Liver (tissue), 9 donors: ENCODE data around the gene TMED1. TPM values are rescaled to one million over a fixed set of nuclear protein-coding genes. Genes with fewer than 3 reads are reported as not detected.

Source experiments
- DNase-seq: peaks from one replicate; pipeline ENCODE4 v3.0.0-alpha.2; 2017; ENCODE audit warnings: low spot score
- H3K27ac ChIP-seq, 2 donors: one replicate each; pipeline ENCODE4 v1.7.0; 2013; ENCODE audit warnings: inconsistent platforms in 2 of 2, low read length in 2 of 2, control low read depth in 1 of 2, low read depth in 1 of 2, mild to moderate bottlenecking in 1 of 2
- H3K27me3 ChIP-seq, 4 donors: one replicate each; pipeline versions ENCODE4 v1.6.1 to v1.7.0; 2013; ENCODE audit warnings: low read length in 3 of 4, inconsistent platforms in 1 of 4, mild to moderate bottlenecking in 1 of 4, moderate library complexity in 1 of 4; ENCODE audit not compliant: control insufficient read depth in 4 of 4, insufficient read depth in 4 of 4
- H3K36me3 ChIP-seq, 4 donors: one replicate each; pipeline versions ENCODE4 v1.6.1 to v1.7.0; 2013; ENCODE audit warnings: low read length in 3 of 4, mild to moderate bottlenecking in 3 of 4, low read depth in 1 of 4, moderate library complexity in 1 of 4; ENCODE audit not compliant: control insufficient read depth in 4 of 4, insufficient read depth in 3 of 4
- H3K4me1 ChIP-seq, 4 donors: one replicate each; pipeline versions ENCODE4 v1.6.1 to v1.7.0; 2013; ENCODE audit warnings: low read length in 3 of 4, mild to moderate bottlenecking in 3 of 4, moderate library complexity in 1 of 4; ENCODE audit not compliant: control insufficient read depth in 4 of 4, insufficient read depth in 4 of 4
- H3K4me3 ChIP-seq, 3 donors: one replicate each; pipeline versions ENCODE4 v1.6.1 to v1.7.0; 2013; ENCODE audit warnings: low read length in 3 of 3, control low read depth in 1 of 3, low read depth in 1 of 3, mild to moderate bottlenecking in 1 of 3
- H3K9ac ChIP-seq, 2 donors: one replicate each; pipeline ENCODE4 v1.7.0; 2013; ENCODE audit warnings: low read length in 2 of 2, mild to moderate bottlenecking in 2 of 2, moderate library complexity in 2 of 2, control low read depth in 1 of 2, low read depth in 1 of 2
- H3K9me3 ChIP-seq, 4 donors: one replicate each; pipeline versions ENCODE4 v1.6.1 to v1.7.0; 2013; ENCODE audit warnings: low read length in 3 of 4; ENCODE audit not compliant: control insufficient read depth in 4 of 4
- FOXA1 ChIP-seq: IDR thresholded peaks from 2 replicates; pipeline ENCODE4 v1.6.1; 2016; ENCODE audit warnings: antibody characterized with exemption
- FOXA2 ChIP-seq: IDR thresholded peaks from 2 replicates; pipeline ENCODE4 v1.6.1; 2016; ENCODE audit warnings: antibody characterized with exemption
- GABPA ChIP-seq, 2 donors: IDR thresholded peaks in 1 of 2; conservative IDR thresholded peaks in 1 of 2; 2 replicates each; pipeline ENCODE4 v1.6.1; 2016; ENCODE audit warnings: antibody characterized with exemption in 2 of 2, mild to moderate bottlenecking in 1 of 2, moderate library complexity in 1 of 2
- JUND ChIP-seq, 2 donors: IDR thresholded peaks; 2 replicates each; pipeline ENCODE4 v1.6.1; 2016; ENCODE audit warnings: antibody characterized with exemption in 2 of 2
- RAD21 ChIP-seq, 2 donors: IDR thresholded peaks; 2 replicates each; pipeline ENCODE4 v1.6.1; 2016; ENCODE audit warnings: antibody characterized with exemption in 2 of 2, mild to moderate bottlenecking in 2 of 2
- RXRA ChIP-seq, 2 donors: IDR thresholded peaks; 2 replicates each; pipeline ENCODE4 v1.6.1; 2017 to 2018; ENCODE audit warnings: antibody characterized with exemption in 2 of 2, mild to moderate bottlenecking in 1 of 2
- SP1 ChIP-seq: IDR thresholded peaks from 2 replicates; pipeline ENCODE4 v1.6.1; 2018; ENCODE audit warnings: antibody characterized with exemption, mild to moderate bottlenecking
- TAF1 ChIP-seq: conservative IDR thresholded peaks from 2 replicates; pipeline ENCODE4 v1.6.1; 2016; ENCODE audit warnings: antibody characterized with exemption, mild to moderate bottlenecking
- YY1 ChIP-seq: IDR thresholded peaks from 2 replicates; pipeline ENCODE4 v1.6.1; 2016; ENCODE audit warnings: antibody characterized with exemption, mild to moderate bottlenecking
- WGBS: extraction: QIAGEN DNeasy Blood & Tissue Kit; methylation state at CpG from one replicate; pipeline ENCODE4 v1.1.7; 2013; 5-methylcytosine and 5-hydroxymethylcytosine counted together
- polyA plus RNA-seq, 2 donors: library from polyadenylated mRNA; stranded (reverse) in 1 of 2; unstranded in 1 of 2; fragments of 200-250 nt in 1 of 2; fragments of >200 nt in 1 of 2; fragmentation: Nextera tagmentation in 1 of 2; extraction: Ambion mirVana in 1 of 2; gene quantifications; one replicate each; pipeline versions ENCODE4 v1.2.1 to v1.2.3, GENCODE V29; 2013 to 2015
- total RNA-seq, 2 donors: library from RNA; depleted of rRNA; stranded (reverse); fragments of >200 nt; gene quantifications; one replicate each; pipeline ENCODE4 v1.2.3, GENCODE V29; 2014
- TF ChIP-seq, protein P1 (sequence below): IDR thresholded peaks from 2 replicates; pipeline ENCODE4 v1.6.1; 2016; ENCODE audit warnings: antibody characterized with exemption, mild to moderate bottlenecking
- TF ChIP-seq, protein P2 (sequence below): IDR thresholded peaks from 2 replicates; pipeline ENCODE4 v1.6.1; 2016; ENCODE audit warnings: antibody characterized with exemption
- TF ChIP-seq, protein P3 (sequence below): IDR thresholded peaks from 2 replicates; pipeline ENCODE4 v1.6.1; 2016; ENCODE audit warnings: antibody characterized with exemption
- TF ChIP-seq, protein P4 (sequence below): fragments of 150-350 bp; IDR thresholded peaks from 2 replicates; pipeline ENCODE4 v1.5.1; 2017; ENCODE audit warnings: improper control_type of control experiment, low read depth, low read length; ENCODE audit not compliant: missing input control
- donor health status: healthy.
- donor health status: healthy.
- donor health status: healthy.
- donor health status: healthy.
- donor health status: healthy.

The TMED1 gene
- total and polyA plus RNA-seq, 4 donors = 17.8 to 34.7 (median 26.6) TPM

DNA sequence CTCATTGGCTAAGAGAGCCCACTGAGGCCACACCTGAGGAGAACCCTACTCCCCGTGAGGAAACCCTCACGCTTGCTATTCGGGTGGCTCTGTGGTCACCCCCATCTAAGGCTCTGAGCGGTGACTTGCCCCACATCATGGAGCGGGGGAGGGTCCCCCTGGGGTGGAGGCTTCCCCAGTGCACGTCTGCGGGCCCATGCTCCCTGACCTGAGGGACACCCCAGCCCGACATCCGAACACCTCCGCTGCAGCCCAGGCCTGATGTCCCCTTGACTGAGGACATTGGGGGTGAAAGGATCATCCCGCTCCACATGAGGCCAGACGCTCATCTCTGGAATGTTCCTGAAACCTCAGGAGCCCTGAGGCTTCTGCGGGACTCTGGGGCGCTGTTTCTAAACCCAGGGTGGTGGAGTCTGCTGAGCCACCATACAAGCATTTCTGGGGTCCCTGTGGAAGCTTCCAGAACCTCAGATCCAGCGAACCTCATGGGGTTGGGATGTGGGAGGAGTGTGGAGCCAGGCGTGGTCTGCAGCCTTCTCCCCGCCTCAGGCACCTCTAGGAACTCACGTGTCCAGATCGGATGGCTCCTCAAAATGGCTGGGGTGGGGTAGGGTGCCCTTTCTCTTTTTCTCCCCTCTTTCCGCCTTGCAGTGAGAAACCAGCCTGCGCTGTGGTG is 19.9 kb downstream of the TMED1 start:
- no peak overlapping the region for H3K9ac ChIP-seq
- DNase-seq = no peak
- no peaks in the 10 kb centered on the region for H3K27me3 ChIP-seq
- peak overlapping the region; percentile 33 to 56 for H3K27ac ChIP-seq
- H3K36me3 ChIP-seq = peaks cover 6 to 40% (median 18%) of the 10 kb centered on the region in 4 donors
- TF ChIP-seq JUND (IDR thresholded peaks at IDR 0.05) = no peak
- H3K4me3 ChIP-seq = no peak overlapping the region
- peaks cover 0 to 4% (median 2%) of the 10 kb centered on the region in 4 donors for H3K4me1 ChIP-seq
- H3K9me3 ChIP-seq = no peaks in the 10 kb centered on the region
- 90% methylated on average over 21 of the region's 21 CpGs for WGBS

DNA sequence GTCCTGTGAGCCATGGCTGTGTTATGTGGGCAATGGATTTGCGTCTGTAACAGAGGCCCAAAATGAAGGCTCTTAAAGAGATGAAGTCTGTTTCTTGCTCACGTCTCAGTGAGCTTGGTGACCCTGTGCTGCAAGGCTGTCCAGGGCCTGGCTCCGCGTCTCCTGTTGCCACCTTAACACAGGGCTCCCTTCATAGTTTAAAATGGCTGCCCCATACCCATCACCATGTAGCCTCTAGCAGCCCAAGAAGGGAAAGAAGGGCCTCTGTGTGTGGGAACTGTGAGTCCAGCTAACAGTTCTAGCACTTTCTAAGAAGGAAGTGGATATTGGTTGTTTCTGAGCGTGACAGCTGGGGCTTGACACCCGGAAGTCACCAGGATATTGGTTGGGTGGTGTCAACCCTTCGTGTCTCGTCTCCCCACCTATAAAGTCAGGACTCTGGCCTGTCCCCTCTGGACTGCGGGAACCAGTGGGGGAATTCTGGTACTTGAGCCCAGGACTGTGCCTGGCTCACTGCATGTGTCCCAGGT is 20.9 kb downstream of the TMED1 start:
- no peak overlapping the region for H3K27ac ChIP-seq
- peaks cover 6 to 37% (median 9%) of the 10 kb centered on the region in 4 donors for H3K36me3 ChIP-seq
- peaks cover 0 to 4% (median 2%) of the 10 kb centered on the region in 4 donors for H3K4me1 ChIP-seq
- WGBS = 89% methylated on average over 9 of the region's 9 CpGs
- no peak for DNase-seq
- H3K27me3 ChIP-seq = no peaks in the 10 kb centered on the region
- H3K9me3 ChIP-seq = no peaks in the 10 kb centered on the region
- TF ChIP-seq RAD21 (IDR thresholded peaks at IDR 0.05) = no peak
- TF ChIP-seq RXRA (IDR thresholded peaks at IDR 0.05) = no peak
- no peak for TF ChIP-seq FOXA1
- H3K4me3 ChIP-seq = no peak overlapping the region
- H3K9ac ChIP-seq = no peak overlapping the region

DNA sequence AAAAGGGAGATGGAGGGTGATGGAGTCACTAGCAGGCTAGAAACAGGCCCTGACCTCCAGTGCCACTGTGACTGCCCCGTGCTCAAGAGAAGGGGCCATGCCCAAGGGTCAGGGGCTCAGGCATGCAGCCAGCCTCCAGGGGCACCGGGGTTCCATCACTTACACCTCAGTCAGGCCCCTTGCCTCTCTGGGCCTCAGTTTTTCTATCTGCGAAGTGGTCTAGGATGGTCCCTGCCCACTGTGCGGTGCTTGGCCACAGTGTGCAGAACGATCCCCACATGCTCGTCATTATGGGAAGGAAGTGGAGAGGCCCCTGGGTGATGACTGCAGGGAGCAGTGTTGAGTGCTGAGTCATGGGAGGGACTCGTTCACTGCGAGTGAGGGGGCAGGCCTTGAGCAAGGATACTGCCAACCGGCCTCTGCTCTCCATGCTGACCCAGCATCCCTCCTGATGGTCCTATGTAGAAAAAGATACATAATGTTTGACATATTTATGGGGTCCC is 23.1 kb downstream of the TMED1 start:
- Histone ChIP-seq H3K9ac (no peak overlapping the region), H3K4me3 (no peak overlapping the region), H3K36me3 (peaks cover 6 to 50% (median 12%) of the 10 kb centered on the region in 4 donors), H3K27ac (no peak overlapping the region), H3K4me1 (peaks cover 0 to 4% (median 2%) of the 10 kb centered on the region in 4 donors), H3K27me3 (no peaks in the 10 kb centered on the region), H3K9me3 (no peaks in the 10 kb centered on the region)
- TF ChIP-seq GABPA (IDR thresholded peaks at IDR 0.05 in 1 of 2, conservative IDR thresholded peaks at IDR 0.05 in 1 of 2) (no peak), YY1 (no peak), FOXA1 (no peak), TAF1 (no peak), FOXA2 (no peak), SP1 (no peak)
- TF ChIP-seq, protein P1, sequence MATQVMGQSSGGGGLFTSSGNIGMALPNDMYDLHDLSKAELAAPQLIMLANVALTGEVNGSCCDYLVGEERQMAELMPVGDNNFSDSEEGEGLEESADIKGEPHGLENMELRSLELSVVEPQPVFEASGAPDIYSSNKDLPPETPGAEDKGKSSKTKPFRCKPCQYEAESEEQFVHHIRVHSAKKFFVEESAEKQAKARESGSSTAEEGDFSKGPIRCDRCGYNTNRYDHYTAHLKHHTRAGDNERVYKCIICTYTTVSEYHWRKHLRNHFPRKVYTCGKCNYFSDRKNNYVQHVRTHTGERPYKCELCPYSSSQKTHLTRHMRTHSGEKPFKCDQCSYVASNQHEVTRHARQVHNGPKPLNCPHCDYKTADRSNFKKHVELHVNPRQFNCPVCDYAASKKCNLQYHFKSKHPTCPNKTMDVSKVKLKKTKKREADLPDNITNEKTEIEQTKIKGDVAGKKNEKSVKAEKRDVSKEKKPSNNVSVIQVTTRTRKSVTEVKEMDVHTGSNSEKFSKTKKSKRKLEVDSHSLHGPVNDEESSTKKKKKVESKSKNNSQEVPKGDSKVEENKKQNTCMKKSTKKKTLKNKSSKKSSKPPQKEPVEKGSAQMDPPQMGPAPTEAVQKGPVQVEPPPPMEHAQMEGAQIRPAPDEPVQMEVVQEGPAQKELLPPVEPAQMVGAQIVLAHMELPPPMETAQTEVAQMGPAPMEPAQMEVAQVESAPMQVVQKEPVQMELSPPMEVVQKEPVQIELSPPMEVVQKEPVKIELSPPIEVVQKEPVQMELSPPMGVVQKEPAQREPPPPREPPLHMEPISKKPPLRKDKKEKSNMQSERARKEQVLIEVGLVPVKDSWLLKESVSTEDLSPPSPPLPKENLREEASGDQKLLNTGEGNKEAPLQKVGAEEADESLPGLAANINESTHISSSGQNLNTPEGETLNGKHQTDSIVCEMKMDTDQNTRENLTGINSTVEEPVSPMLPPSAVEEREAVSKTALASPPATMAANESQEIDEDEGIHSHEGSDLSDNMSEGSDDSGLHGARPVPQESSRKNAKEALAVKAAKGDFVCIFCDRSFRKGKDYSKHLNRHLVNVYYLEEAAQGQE = no peak
- TF ChIP-seq, protein P2, sequence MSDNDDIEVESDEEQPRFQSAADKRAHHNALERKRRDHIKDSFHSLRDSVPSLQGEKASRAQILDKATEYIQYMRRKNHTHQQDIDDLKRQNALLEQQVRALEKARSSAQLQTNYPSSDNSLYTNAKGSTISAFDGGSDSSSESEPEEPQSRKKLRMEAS = no peak
- TF ChIP-seq, protein P3, sequence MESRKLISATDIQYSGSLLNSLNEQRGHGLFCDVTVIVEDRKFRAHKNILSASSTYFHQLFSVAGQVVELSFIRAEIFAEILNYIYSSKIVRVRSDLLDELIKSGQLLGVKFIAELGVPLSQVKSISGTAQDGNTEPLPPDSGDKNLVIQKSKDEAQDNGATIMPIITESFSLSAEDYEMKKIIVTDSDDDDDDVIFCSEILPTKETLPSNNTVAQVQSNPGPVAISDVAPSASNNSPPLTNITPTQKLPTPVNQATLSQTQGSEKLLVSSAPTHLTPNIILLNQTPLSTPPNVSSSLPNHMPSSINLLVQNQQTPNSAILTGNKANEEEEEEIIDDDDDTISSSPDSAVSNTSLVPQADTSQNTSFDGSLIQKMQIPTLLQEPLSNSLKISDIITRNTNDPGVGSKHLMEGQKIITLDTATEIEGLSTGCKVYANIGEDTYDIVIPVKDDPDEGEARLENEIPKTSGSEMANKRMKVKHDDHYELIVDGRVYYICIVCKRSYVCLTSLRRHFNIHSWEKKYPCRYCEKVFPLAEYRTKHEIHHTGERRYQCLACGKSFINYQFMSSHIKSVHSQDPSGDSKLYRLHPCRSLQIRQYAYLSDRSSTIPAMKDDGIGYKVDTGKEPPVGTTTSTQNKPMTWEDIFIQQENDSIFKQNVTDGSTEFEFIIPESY = no peak
- TF ChIP-seq, protein P4, sequence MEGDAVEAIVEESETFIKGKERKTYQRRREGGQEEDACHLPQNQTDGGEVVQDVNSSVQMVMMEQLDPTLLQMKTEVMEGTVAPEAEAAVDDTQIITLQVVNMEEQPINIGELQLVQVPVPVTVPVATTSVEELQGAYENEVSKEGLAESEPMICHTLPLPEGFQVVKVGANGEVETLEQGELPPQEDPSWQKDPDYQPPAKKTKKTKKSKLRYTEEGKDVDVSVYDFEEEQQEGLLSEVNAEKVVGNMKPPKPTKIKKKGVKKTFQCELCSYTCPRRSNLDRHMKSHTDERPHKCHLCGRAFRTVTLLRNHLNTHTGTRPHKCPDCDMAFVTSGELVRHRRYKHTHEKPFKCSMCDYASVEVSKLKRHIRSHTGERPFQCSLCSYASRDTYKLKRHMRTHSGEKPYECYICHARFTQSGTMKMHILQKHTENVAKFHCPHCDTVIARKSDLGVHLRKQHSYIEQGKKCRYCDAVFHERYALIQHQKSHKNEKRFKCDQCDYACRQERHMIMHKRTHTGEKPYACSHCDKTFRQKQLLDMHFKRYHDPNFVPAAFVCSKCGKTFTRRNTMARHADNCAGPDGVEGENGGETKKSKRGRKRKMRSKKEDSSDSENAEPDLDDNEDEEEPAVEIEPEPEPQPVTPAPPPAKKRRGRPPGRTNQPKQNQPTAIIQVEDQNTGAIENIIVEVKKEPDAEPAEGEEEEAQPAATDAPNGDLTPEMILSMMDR = no peak
- WGBS = 71% methylated on average over 9 of the region's 9 CpGs
- peak; percentile 72 for DNase-seq
